ENCODE measurements around the gene RUNX2.
"Not testable (repeated sequence)": the region's sequence is repeated elsewhere in the genome, so short reads cannot be mapped to it uniquely, and the experiment has no call there.

The RUNX2 gene

GRCh38 chr6:45531999-45532595 lies 204.0 kb downstream of the RUNX2 start:
- no peak for DNase-seq

- no peak for DNase-seq
Observed at GRCh38 chr6:45532721-45533210, 204.6 kb downstream of the RUNX2 start.

- DNase-seq = no peak
Observed at GRCh38 chr6:45533386-45533785, 205.3 kb downstream of the RUNX2 start.

GRCh38 chr6:45535933-45536332 lies 207.8 kb downstream of the RUNX2 start:
- DNase-seq = no peak

- no peak for DNase-seq
Observed at GRCh38 chr6:45537539-45537938, 209.4 kb downstream of the RUNX2 start.

GRCh38 chr6:45538641-45539547 lies 210.8 kb downstream of the RUNX2 start:
- peak; percentile 12 for DNase-seq

GRCh38 chr6:45540375-45540920 lies 212.3 kb downstream of the RUNX2 start:
- DNase-seq = no peak

GRCh38 chr6:45541934-45542333 lies 213.8 kb downstream of the RUNX2 start:
- DNase-seq = no peak

- DNase-seq = no peak
Observed at GRCh38 chr6:45543298-45544235, 215.4 kb downstream of the RUNX2 start.

- DNase-seq = no peak
Observed at GRCh38 chr6:45545416-45545815, 217.3 kb downstream of the RUNX2 start.

- DNase-seq = no peak
Observed at GRCh38 chr6:45548657-45549515, 220.8 kb downstream of the RUNX2 start.

GRCh38 chr6:45552536-45552935 lies 224.4 kb downstream of the RUNX2 start:
- DNase-seq = no peak

- DNase-seq = no peak
Observed at GRCh38 chr6:45553730-45554344, 225.7 kb downstream of the RUNX2 start.

- no peak for DNase-seq
Observed at GRCh38 chr6:45554591-45554990, 226.5 kb downstream of the RUNX2 start.

GRCh38 chr6:45555981-45556771 lies 228.0 kb downstream of the RUNX2 start:
- no peak for DNase-seq

GRCh38 chr6:45556828-45557227 lies 228.7 kb downstream of the RUNX2 start:
- no peak for DNase-seq

- no peak for DNase-seq
Observed at GRCh38 chr6:45557454-45557853, 229.3 kb downstream of the RUNX2 start.

GRCh38 chr6:45558858-45559257 lies 230.7 kb downstream of the RUNX2 start:
- no peak for DNase-seq

- not testable (repeated sequence) for DNase-seq
Observed at GRCh38 chr6:45560321-45560820, 232.2 kb downstream of the RUNX2 start.

GRCh38 chr6:45562171-45562570 lies 234.0 kb downstream of the RUNX2 start:
- DNase-seq = no peak

Measured in NCI-H69 (cell line).